HEK293T (cell line): ENCODE measurements around the gene FAM118A.
A peak's percentile ranks its signal among the peaks of the same experiment; 100 is the strongest.

Experiments
- CTCF ChIA-PET: fragments of 350-600 bp; formaldehyde crosslinking; extraction: SDS; loops from one replicate; lab custom pipeline; 2021; ENCODE audit warnings: antibody characterized with exemption, inconsistent platforms; lab: Yijun Ruan, JAX
- POLR2A ChIA-PET: fragments of 350-600 bp; formaldehyde crosslinking; extraction: SDS; loops from one replicate; lab custom pipeline; 2020; ENCODE audit warnings: antibody characterized with exemption, inconsistent platforms; lab: Yijun Ruan, JAX
- DNase-seq: peaks from one replicate; pipeline ENCODE4 v3.0.0; 2012; ENCODE audit warnings: mixed read lengths; ENCODE audit errors: extremely low spot score
- ARNT ChIP-seq: fragments of 450-650 bp; IDR thresholded peaks from 2 replicates; pipeline ENCODE4 v1.6.1; 2017; ENCODE audit warnings: mild to moderate bottlenecking
- BHLHE40 ChIP-seq: fragments of 450-650 bp; IDR thresholded peaks from 2 replicates; pipeline ENCODE4 v1.6.1; 2016; ENCODE audit warnings: mild to moderate bottlenecking, moderate library complexity, borderline replicate concordance
- CTBP1 ChIP-seq: fragments of 450-650 bp; IDR thresholded peaks from 2 replicates; pipeline ENCODE4 v1.6.1; 2016; ENCODE audit warnings: borderline replicate concordance
- ELF4 ChIP-seq: fragments of 450-650 bp; IDR thresholded peaks from 2 replicates; pipeline ENCODE4 v1.6.1; 2017; ENCODE audit warnings: antibody characterized with exemption
- FOXA1 ChIP-seq: fragments of 450-650 bp; IDR thresholded peaks from 2 replicates; pipeline ENCODE4 v1.6.1; 2016; ENCODE audit warnings: mild to moderate bottlenecking
- FOXK2 ChIP-seq: fragments of 450-650 bp; IDR thresholded peaks from 2 replicates; pipeline ENCODE4 v1.6.1; 2016; ENCODE audit warnings: mild to moderate bottlenecking
- FOXM1 ChIP-seq: fragments of 450-650 bp; IDR thresholded peaks from 2 replicates; pipeline ENCODE4 v1.6.1; 2017; ENCODE audit warnings: mild to moderate bottlenecking, borderline replicate concordance
- HDGF ChIP-seq: fragments of 450-650 bp; IDR thresholded peaks from 2 replicates; pipeline ENCODE4 v1.6.1; 2017; ENCODE audit warnings: antibody characterized with exemption, borderline replicate concordance
- L3MBTL2 ChIP-seq: fragments of 450-650 bp; conservative IDR thresholded peaks from 2 replicates; pipeline ENCODE4 v1.6.1; 2016; ENCODE audit warnings: mild to moderate bottlenecking
- LEF1 ChIP-seq: fragments of 450-650 bp; IDR thresholded peaks from 2 replicates; pipeline ENCODE4 v1.6.1; 2017; ENCODE audit warnings: mild to moderate bottlenecking, borderline replicate concordance
- NFRKB ChIP-seq: fragments of 450-650 bp; IDR thresholded peaks from 2 replicates; pipeline ENCODE4 v1.6.1; 2016; ENCODE audit warnings: mild to moderate bottlenecking, moderate library complexity
- PKNOX1 ChIP-seq: fragments of 450-650 bp; IDR thresholded peaks from 2 replicates; pipeline ENCODE4 v1.6.1; 2016
- SP1 ChIP-seq: fragments of 450-650 bp; IDR thresholded peaks from 2 replicates; pipeline ENCODE4 v1.6.1; 2017
- SUZ12 ChIP-seq: fragments of 450-650 bp; IDR thresholded peaks from 2 replicates; pipeline ENCODE4 v1.6.1; 2016; ENCODE audit warnings: mild to moderate bottlenecking
- TARDBP ChIP-seq: fragments of 450-650 bp; IDR thresholded peaks from 2 replicates; pipeline ENCODE4 v1.6.1; 2016
- ZNF384 ChIP-seq: fragments of 450-650 bp; IDR thresholded peaks from 2 replicates; pipeline ENCODE4 v1.6.1; 2016

FAM118A gene

GRCh38 chr22:45331486-45331885 is 21.8 kb downstream of the FAM118A start:
- no peak for DNase-seq
- ChIA-PET POLR2A (no interaction called here), CTCF (no interaction called here)
- no peak for TF ChIP-seq ELF4
- no peak for TF ChIP-seq SP1
- TF ChIP-seq FOXK2, result no peak
- TF ChIP-seq TARDBP, result no peak
- no peak for TF ChIP-seq SUZ12

- ChIA-PET POLR2A (no interaction called here), CTCF (no interaction called here)
- no peak for TF ChIP-seq L3MBTL2
- TF ChIP-seq NFRKB, result no peak
- TF ChIP-seq FOXM1, result no peak
- TF ChIP-seq TARDBP, result no peak
- TF ChIP-seq FOXK2, result no peak
- TF ChIP-seq ARNT, result no peak
- no peak for DNase-seq
Measured at GRCh38 chr22:45332001-45332400, 22.3 kb downstream of the FAM118A start.

- DNase-seq, result no peak
- TF ChIP-seq PKNOX1, result no peak
- no peak for TF ChIP-seq HDGF
- no peak for TF ChIP-seq CTBP1
- TF ChIP-seq NFRKB, result no peak
- TF ChIP-seq ELF4, result no peak
- TF ChIP-seq L3MBTL2, result no peak
- no peak for TF ChIP-seq SUZ12
- no peak for TF ChIP-seq FOXA1
- no peak for TF ChIP-seq FOXM1
- TF ChIP-seq BHLHE40, result no peak
- TF ChIP-seq TARDBP, result no peak
- no peak for TF ChIP-seq LEF1
- TF ChIP-seq FOXK2, result no peak
- TF ChIP-seq ZNF384, result no peak
- TF ChIP-seq ARNT, result no peak
- no peak for TF ChIP-seq SP1
- CTCF ChIA-PET, result interaction anchor here (0.9 kb wide), 1 partner anchor 10 kb away, joined by 3 read pairs; no protein-coding TSS in a partner anchor
- POLR2A ChIA-PET, result no interaction called here
Measured at GRCh38 chr22:45334068-45334467, 24.3 kb downstream of the FAM118A start.

- TF ChIP-seq BHLHE40 (no peak), FOXM1 (no peak), HDGF (no peak), FOXA1 (no peak), ARNT (no peak), SUZ12 (no peak), FOXK2 (no peak)
- DNase-seq, result no peak
- POLR2A ChIA-PET, result no interaction called here
- CTCF ChIA-PET, result interaction anchor here (0.9 kb wide), 1 partner anchor 9 kb away, joined by 3 read pairs; no protein-coding TSS in a partner anchor
Measured at GRCh38 chr22:45334528-45334927, 24.8 kb downstream of the FAM118A start.

GRCh38 chr22:45335021-45335818 is 25.5 kb downstream of the FAM118A start:
- ChIA-PET CTCF (no interaction called here), POLR2A (no interaction called here)
- DNase-seq, result peak; percentile 33
- no peak for TF ChIP-seq HDGF
- TF ChIP-seq ELF4, result no peak
- TF ChIP-seq LEF1, result no peak
- TF ChIP-seq NFRKB, result no peak
- no peak for TF ChIP-seq SP1
- no peak for TF ChIP-seq ZNF384
- TF ChIP-seq FOXA1, result no peak
- TF ChIP-seq FOXM1, result no peak
- no peak for TF ChIP-seq TARDBP

GRCh38 chr22:45335854-45336522 is 26.3 kb downstream of the FAM118A start:
- ChIA-PET CTCF (no interaction called here), POLR2A (no interaction called here)
- TF ChIP-seq BHLHE40 (no peak), SP1 (no peak), FOXK2 (no peak), LEF1 (no peak)
- no peak for DNase-seq

GRCh38 chr22:45336971-45337431 is 27.3 kb downstream of the FAM118A start:
- no peak for TF ChIP-seq ZNF384
- TF ChIP-seq SP1, result no peak
- no peak for TF ChIP-seq FOXK2
- TF ChIP-seq L3MBTL2, result no peak
- no peak for TF ChIP-seq LEF1
- no peak for DNase-seq
- ChIA-PET POLR2A (no interaction called here), CTCF (no interaction called here)
